GM04504 (cell line): ENCODE results near the gene SMOC1.

Experiments used
- DNase-seq: peaks from one replicate; pipeline ENCODE4 v3.0.0-alpha.2; 2012; ENCODE audit warnings: low read depth

SMOC1 gene

GRCh38 chr14:69941768-69942742 lies 62.8 kb downstream of the SMOC1 start:
- DNase-seq = no peak

DNA sequence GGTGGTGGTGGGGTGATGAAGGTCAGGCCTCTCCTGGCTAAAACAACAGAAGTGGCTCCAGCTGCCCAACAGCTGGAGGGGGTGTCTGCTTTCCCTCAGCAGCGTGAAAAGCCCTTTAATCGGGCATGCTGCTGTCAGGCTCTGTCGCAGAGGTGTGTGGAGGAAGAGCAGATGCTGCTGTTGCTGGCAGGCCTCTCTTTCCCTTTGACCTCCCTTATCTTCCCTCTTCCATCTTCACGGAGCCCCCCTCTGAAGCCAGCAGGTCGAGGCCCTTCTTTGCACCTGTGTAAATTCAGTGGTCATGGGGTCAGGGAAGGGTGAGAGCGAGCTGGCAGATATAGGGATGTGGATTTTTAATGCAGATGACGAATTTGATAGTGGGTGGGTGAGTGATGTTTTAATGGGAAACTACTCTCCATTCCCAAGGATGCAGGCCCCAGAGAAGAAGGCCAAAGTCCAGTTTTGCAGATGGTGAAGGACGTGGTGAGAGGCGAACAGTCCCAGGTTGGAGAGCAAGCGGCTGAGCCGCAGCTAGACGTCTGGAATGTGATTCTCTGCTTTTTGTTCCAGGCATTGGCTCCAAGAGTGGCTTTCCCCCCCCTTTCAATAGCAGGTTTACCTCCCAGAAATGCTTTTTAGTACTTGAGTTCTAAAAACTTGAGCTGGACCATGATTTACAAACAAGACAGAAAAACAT lies 64.0 kb downstream of the SMOC1 start:
- DNase-seq = no peak

- DNase-seq = no peak
Measured at GRCh38 chr14:69945347-69945746, 66.1 kb downstream of the SMOC1 start.

- DNase-seq = no peak
Measured at GRCh38 chr14:69945912-69946311, 66.7 kb downstream of the SMOC1 start.

- no peak for DNase-seq
Measured at GRCh38 chr14:69948351-69948750, 69.1 kb downstream of the SMOC1 start.

GRCh38 chr14:69951263-69951662 lies 72.0 kb downstream of the SMOC1 start:
- no peak for DNase-seq

GRCh38 chr14:69951935-69952334 lies 72.7 kb downstream of the SMOC1 start:
- no peak for DNase-seq

GRCh38 chr14:69953266-69953915 lies 74.2 kb downstream of the SMOC1 start:
- no peak for DNase-seq

DNA sequence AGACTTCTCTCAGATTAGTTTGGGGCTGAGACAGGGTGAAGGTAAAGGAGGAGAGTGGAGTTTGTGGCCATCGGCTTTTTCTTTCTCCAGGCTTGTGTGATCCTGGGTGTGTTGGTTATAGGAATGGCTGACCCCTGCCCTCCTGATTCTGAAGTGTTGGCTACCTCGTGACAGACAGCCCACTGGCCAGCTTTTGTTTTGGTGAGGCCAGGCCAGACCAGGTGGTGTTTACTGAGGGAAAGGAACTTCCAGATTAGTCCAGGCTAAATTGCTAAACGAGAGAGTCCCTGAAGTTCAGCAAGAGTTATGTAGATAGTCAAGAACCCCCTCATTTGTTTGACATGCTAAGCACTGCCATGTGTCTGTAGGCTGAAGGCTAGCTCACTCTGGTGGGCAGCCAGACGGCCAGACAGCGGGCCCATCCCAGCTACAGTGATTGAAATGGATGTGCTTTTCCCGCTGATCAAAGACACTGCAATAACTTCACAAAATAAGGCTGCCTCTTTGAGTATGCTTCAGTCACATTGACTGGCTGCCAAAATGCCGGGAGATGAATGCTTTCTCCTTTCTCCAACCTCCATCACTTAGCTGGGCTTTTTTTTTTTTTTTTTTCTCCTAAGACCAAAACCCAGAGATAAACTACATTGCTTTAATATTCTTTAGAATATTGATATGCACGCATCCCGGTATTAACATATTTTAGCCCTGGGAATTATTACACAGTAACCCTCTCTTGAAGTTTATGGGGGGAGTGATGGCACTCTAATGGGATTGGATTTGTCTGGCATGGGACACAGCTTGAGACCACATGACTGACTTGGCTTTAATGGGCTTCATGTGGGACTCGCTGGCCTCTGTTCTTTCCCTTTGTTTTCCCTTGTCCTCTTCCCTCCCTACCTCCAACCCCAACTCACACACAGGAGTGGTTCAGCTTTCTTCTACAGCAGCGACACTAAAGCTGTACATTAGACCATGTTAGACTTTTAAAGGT lies 76.9 kb downstream of the SMOC1 start:
- DNase-seq = no peak

GRCh38 chr14:69956970-69957369 lies 77.8 kb downstream of the SMOC1 start:
- no peak for DNase-seq

DNA sequence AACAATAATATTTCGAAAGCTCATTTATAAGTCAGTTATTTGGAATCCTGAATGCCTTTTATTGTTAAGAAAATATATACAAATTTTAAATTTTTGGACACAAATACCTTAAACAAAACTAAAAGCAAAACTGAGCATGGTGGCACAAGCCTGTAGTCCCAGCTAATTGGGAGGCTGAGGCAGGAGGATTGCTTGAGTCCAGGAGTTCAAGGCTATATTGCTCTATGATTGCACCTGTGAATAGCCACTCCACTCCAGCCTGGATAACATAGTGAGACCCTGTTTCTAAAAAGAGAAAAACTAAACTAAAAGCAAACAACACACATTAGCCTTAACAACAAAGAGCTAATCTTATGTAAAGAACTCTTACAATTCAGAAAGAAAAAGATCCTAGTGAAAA lies 78.8 kb downstream of the SMOC1 start:
- DNase-seq = no peak

GRCh38 chr14:69959136-69959535 lies 79.9 kb downstream of the SMOC1 start:
- DNase-seq = no peak

GRCh38 chr14:69960296-69960695 lies 81.1 kb downstream of the SMOC1 start:
- no peak for DNase-seq

GRCh38 chr14:69963966-69964365 lies 84.8 kb downstream of the SMOC1 start:
- no peak for DNase-seq

DNA sequence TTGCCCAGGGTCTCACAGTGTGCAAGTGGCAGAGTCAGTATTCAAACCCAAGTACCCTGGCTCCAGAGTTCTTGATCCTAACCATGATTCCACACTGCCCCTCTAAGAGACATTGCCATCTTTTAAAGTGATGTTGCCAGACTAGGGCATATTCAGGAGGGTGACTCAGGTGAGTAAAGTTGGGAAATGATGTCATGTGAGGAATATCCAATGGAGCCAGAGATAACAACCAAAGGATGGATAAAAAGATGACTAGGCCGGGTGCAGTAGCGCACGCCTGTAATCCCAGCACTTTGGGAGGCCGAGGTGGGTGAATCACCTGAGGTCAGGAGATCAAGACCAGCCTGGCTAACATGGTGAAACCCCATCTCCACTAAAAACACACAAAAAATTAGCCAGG lies 85.6 kb downstream of the SMOC1 start:
- DNase-seq = no peak

- DNase-seq = no peak
Measured at GRCh38 chr14:69968132-69968531, 88.9 kb downstream of the SMOC1 start.

DNA sequence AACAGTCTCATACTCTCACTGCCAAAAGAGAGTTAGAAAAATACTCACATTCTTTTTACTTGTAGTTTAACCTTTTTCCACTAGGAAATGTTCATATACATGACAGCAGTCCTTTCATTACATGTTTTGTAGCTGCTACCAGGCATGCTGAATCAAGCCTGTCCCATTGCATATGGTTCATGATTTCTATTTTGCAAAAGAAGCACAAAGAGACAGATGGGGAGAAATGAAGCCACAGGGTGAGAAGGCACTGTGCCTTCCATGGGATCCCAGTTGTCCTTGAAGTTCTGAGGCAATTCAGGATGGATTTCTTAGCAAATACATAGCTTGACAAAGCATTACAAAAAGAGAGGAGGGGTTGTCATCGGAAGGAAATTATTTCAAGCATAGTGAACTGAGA lies 89.5 kb downstream of the SMOC1 start:
- DNase-seq = no peak

DNA sequence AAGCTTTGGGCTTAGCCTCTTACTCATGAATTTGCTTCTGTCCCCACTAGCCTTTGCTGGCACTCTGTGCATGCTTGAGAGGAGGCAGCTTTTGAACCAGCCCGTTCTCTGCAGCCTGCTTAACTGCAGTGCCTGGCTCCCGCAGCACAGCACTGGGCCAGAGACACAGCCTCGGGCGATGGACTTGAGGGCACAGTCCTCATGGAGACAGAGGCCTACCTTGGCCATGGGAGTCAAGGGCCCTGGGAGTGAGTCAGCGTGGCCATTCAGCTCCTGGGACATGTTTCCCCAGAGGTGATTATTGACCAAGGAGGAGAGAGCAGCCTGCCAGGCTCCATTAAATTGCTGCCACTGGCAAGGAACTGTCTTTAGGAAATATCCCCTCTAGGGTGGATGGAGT lies 93.5 kb downstream of the SMOC1 start:
- no peak for DNase-seq

DNA sequence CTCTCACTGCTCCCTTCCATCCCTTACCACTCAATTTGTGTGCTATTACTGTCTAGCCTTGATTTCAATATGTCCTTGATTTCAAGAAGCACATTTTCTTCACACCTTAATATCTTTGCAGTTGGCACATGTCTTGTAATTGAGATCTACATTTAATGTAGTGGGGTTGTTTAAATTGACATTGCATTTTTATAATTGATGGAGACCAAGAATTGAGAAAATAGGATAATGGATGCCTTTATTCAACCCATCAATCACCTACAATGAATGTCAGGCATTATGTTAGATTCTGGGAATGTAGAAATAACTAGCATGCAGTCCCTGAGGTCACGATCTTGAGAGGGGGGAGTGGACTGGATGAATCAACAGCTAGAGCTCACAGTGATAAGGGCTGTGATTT lies 94.6 kb downstream of the SMOC1 start:
- no peak for DNase-seq

DNA sequence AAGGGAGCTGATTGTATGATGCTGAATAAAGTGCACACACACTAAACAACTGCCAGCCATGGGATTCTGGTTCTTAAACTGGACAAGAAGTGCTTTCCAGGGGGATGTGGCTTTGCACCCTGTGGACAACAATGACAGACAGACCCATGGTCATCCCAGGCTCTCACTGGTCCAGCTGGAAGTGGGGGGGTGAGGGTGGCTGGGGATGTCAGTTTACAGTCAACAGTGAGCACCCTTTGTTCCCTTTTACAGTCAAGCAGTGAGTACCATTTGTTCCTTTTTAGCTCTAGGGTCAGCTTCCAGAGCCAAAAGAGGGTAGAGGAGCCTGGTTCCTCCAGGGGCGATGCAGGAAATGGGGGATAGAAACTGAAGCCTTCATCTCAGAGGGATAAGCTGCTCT lies 100.7 kb downstream of the SMOC1 start:
- no peak for DNase-seq
